ENCODE measurements around the gene TUBB4B.

Gene TUBB4B

DNA sequence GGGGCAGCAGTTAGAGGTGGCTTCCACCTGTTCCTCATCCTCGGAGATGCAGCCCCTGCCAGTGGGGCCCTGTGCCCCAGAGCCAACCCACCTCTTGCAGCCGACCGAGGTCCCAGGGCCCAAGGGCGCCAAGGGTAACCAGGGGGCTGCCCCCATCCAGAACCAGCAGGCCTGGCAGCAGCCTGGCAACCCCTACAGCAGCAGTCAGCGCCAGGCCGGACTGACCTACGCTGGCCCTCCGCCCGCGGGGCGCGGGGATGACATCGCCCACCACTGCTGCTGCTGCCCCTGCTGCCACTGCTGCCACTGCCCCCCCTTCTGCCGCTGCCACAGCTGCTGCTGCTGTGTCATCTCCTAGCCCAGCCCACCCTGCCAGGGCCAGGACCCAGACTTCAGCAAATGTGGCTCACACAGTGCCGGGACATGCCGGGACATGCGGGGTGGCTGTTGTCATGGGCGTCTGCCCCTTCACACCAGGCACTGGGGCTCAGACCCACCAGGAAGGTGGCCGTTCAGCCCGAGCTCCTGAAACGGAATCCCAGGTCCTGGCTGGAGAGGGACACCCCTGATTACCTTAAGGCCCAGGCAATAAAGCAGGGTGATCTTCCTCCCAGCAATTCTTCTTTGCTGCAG is 15.3 kb upstream of the TUBB4B start:
- no peak for DNase-seq (ENCODE audit: low read depth, low spot score)

DNA sequence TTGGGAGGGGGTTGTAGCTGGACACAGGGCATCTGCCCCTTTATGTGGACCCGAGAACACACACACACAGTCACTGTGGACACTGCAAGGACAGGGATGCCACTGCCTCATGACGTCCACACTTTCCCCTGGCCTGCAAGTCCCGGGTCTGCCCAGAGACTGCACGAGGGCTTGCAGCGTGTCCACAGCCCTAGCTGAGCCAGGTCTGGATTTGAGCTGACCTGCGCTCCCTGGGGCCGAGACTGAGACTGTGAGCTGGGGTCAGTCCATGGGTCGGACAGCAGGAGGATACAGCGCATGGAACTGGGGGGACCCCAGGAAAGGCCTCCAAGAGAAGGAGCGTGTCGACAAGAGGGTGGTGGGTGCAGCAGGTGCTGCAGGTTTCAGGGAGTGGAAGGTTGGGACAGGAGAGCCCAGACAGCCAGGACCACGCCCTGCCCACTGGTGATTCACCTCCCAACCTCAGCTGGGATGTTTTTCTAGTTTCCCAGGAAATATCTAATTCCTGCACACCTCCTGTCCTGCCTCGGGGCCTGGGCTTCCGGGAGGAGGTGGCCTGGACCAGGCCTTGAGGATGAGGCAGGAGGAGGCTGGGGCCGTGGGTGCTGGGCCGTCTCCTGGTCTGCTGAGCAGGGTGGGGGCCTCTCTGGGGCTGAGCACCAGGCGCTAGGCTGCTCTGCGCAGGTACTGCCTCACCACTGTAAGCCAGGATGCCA is 14.6 kb upstream of the TUBB4B start:
- DNase-seq (ENCODE audit: low read depth, low spot score): no peak

DNA sequence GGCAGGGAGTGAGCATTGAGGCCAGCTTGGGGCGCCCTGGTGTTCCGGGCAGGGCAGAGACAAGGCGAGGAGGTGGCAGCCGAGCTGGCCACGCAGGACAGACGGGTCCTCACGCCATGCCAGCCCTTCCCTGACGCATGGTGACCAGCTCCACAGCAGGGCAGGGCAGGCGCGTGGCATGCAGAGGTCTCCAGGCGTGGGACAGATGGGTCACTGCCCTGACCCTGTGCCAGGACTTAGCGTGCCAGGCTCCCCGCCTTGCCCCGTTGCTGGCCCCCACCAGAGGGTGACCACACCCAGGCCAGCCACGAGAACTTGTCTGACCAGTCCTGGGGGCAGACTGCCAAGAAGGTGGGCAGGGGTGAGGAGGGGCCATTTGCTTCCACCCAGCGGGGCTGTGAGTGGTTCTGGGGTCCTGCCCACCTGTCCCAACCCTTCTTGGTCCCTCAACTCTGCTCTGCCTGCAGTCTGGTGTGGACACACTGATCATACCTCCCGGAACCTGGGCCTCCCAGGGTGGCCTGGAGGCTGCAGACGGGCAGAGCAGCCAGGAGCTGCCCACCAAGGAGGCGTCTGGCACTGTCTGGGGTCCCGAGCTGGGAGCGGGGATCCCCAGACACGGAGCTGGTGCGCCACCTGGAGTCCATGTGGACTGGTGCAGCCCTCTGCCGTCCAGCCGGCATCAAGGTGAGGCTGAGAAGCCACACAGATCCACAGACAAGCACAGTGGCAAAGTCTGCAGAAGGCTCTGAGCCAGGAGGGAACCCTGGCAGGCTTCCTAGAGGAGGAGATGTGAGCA is 13.8 kb upstream of the TUBB4B start, which contains the start of gene RNF224:
Gene RNF224 (plus strand): TSS at position 449 of the 799 bp plus-strand sequence. CDS start 834 bp downstream, outside the sequence.
- DNase-seq (ENCODE audit: low read depth, low spot score): peak; percentile 66

DNA sequence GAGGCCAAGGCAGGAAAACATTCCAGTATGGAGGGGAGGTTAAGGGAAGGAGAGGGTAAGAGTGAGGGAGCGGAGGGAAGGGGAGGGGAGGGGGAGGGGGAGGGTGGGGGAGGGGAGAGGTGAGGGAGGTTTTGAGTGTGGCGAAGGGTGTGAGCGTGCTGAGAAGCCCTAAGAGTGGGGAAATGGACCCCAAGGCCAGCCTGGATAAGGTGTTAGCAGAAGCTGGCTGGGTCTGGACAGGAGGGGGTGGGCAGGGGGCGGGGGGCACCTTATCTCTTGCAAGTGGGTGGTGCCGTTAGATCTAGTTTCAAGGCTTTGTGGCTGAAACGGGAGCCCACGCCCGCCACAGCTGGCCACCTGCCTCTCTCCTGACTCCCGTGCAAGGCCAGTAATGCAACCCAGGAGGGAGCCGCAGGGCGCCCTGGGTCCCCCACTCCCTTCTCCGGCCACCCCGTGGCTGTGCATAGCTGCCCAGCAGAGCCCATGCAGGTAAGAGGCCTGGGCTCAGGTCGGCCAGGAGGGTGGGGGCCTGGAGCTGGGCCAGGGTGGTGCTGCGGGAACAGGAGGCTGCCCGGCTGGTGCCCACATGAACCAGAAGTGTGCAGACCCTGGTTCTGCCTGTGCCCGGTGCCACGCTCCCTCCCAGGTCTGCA is 13.1 kb upstream of the TUBB4B start:
- no peak for DNase-seq (ENCODE audit: low read depth, low spot score)

DNA sequence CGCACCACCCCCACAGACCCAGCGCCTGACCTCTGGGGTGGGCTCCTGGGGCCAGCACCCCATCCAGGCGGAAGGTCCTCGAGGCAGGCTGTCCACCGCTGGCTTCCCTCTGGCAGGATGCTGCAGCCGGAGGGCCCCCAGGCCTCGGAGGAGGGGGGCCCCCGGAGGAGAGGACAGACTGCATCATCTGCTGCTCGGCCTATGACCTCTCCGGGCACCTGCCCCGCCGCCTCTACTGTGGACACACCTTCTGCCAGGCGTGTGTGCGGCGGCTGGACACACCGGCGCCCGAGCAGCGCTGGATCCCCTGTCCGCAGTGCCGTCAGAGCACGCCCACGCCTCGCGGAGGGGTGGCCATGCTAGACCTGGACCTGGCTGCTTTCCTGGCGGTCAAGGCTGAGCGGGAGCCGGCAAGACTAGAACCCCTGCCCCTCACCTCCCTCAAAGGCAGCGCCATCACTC is 12.6 kb upstream of the TUBB4B start:
- DNase-seq (ENCODE audit: low read depth, low spot score): no peak

DNA sequence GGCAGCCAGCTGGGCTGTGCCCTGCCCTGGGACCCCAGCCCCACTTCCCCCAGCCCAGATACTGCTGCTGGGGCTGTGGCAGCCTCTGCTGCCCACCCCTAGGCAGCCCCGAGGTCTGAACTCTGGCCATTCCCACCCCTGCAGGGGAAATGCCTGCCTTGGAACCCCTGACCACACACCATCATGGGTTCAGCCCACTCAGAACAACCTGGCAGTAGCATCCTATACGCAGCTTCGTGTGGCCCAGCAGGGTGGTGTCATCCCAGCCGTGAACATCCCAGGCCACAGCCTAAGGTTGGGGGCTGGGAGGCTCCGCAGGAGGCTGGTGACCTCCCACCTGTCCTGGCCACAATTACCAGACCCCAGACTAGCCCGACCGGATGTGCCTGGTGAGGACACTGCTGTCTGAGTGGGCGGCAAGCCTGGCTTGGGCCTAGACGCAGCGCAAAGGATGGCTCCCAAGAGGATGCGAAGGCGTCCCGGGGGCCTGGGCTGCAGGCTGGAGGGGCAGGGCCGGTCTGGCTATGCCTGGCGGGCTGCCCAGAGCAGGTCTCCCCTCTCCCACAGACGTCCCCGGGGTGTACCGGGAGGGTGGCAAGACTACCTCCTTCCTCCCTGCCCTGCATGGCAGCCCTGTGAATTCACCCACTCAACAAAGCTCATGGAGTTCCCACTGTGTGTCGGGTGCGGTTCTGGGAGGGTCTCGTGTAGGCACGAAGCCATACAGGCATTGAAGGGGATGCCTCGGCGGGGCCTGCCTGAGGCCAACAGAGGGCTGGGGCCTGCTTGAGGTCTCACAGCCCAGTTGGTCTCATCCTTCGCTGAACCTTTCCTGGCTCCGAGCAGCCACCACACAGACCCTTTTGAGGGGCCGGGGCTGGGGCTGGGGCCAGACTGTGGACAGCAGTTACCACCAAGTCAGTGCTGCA is 11.9 kb upstream of the TUBB4B start:
- no peak for DNase-seq (ENCODE audit: low read depth, low spot score)

DNA sequence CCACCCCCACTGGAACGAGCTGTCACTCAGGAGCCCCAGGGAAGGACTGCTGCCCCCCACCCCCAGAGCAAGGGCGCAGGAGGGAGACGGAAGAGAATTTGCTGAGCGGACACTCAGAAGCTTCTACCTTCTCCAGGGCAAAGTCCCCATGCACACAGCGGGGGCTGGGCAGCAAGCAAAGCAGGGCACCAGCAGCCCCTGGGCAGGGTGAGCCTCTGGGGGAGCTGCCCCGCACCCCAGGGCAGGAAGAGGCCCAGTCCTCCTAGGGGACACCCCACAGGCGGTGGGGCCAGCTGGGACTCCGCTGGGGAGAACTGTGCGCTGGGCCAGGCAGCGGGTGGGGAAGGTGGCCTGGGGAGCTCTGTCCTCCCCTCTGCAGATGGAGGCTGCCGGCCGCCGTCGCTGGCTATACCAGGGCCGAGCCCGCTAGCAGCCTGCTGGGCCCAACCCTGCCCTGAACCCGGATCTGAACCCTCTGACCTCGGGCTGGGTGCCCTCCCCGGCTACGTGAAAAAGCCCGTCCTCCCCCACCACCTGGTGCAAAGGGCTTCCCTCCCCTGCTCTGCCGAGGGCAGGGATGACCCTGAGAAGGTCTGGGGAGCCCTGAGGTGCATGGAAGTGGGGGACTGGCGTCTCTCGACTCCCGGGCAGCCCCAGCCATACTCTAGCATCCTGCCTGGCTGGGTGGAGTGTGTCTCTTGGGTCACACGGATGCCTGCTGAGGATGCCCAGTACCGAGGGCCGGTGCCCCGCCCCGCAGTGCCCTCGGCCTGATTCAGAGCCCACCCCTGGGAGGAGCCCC is 11.0 kb upstream of the TUBB4B start:
- DNase-seq (ENCODE audit: low read depth, low spot score): no peak

DNA sequence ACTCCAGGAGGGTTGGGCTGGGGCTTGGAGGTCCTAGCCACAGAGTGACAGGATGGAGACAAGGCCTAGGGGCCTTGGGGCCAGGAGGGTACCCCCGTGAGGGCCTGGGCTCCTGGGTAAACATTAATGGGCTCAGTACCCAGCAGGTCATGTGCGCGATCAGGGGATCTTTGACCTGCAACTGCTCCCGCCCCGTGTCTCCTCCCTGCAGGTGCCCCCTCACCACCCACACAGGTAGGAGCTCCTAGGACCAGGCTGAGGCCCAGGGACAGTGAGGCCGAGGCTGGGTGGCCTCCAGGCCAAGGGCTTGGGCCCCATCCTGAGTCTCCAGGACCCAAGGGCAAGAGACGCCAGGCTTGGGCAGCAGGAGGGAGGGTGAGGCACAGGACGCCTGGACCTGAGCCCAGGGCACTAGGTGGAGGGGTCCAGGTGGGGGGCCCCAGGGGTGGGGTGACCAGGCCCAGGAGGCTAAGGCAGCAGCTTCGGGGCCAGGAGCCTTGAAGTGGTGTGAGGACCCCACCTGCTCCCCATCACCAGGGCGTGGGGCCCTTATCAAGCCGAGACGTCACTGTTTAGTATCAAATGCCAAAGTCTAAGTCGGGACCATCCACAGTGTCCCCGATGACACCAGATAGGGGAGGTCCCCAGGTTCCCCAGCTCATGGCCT is 10.2 kb upstream of the TUBB4B start, which contains the start of gene SLC34A3:
Gene SLC34A3 (plus strand): TSS at position 197 of the 667 bp plus-strand sequence. CDS start 802 bp downstream, outside the sequence.
- no peak for DNase-seq (ENCODE audit: low read depth, low spot score)

DNA sequence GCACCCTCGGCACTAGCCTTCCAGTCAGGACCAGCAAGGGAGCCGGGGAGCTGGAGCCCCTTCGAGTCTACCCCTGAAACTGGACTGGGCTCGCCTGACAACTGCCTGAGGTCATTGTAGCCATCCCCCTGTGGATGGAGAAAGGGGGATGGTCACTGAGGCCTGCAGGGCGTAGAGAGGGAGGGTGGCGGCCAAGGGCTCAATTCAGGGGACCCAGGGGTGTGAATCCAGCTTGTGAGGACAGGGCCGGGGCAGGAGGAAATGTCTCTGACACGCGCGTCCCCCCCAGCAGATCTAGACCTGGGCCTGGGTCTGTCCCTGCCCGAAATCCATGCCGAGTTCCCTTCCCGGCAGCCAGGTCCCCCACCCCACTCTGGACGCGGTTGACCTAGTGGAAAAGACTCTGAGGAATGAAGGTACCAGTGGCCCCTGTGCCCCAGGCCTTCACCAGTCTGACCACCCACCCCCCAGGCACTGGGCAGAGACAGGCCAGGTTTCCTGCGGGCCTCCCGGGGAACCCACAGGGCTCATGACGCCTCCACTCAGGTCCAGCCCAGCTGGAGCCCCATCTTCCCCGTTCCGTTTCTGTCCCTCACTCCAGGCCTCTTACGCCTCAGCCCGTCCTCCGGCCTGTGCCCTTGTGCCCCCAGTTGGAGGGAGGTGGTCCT is 9.6 kb upstream of the TUBB4B start:
- DNase-seq (ENCODE audit: low read depth, low spot score): no peak

DNA sequence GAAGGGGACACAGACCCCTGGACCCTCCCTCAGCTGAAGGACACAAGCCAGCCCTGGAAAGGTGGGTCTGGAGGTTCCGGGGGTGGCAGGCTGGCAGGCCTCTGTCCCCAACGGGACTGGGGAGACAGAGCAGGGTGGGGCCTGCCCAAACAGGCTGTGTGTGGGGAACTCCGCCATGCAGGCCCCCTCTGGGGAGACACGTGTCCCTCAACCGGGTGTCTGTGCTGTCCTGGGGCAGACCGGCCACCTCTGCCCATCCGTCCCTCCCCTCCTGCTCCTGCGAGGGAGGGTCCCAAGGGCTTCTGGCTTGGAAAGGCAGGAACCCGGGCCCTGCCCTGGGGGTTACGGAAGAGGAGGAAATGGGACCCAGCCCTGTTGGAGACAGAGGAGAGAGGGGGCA is 9.0 kb upstream of the TUBB4B start:
- DNase-seq (ENCODE audit: low read depth, low spot score): no peak

DNA sequence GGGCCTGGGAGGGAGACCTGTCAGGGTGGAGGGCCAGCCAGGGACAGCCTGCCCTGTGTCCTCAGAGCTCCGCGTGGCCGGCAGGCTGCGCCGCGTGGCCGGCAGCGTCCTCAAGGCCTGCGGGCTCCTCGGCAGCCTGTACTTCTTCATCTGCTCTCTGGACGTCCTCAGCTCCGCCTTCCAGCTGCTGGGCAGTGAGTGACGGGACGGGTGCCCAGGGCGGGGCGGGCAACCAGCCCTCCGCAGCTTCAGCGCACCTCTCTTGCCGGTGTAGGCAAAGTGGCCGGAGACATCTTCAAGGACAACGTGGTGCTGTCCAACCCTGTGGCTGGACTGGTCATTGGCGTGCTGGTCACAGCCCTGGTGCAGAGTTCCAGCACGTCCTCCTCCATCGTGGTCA is 8.6 kb upstream of the TUBB4B start:
- no peak for DNase-seq (ENCODE audit: low read depth, low spot score)

DNA sequence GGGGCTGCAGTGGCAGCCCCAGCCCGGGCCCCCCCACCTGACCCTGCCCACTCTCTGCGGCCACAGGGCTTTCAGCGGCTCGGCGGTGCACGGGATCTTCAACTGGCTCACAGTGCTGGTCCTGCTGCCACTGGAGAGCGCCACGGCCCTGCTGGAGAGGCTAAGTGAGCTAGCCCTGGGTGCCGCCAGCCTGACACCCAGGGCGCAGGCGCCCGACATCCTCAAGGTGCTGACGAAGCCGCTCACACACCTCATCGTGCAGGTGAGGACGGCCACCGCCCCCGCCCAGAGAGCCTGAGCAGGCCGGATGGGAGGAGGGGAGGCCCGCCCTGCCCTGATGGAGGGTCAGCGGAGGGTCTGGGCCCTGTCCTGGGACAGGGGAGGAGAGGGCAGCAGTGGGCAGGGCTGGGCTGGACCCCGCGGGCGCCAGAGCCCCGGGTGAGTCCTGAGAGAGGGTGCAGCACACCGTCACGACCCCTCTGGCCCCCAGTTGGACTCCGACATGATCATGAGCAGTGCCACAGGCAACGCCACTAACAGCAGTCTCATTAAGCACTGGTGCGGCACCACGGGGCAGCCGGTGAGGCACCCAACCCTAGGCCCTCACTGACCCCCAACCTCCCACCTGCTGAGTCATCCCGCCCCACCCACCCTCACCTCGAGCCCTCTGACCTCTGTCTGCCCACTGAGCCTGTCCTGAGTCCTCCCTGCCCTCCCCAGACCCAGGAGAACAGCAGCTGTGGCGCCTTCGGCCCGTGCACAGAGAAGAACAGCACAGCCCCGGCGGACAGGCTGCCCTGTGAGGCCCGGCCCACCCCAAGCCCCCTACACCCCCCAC is 7.7 kb upstream of the TUBB4B start:
- DNase-seq (ENCODE audit: low read depth, low spot score): no peak

DNA sequence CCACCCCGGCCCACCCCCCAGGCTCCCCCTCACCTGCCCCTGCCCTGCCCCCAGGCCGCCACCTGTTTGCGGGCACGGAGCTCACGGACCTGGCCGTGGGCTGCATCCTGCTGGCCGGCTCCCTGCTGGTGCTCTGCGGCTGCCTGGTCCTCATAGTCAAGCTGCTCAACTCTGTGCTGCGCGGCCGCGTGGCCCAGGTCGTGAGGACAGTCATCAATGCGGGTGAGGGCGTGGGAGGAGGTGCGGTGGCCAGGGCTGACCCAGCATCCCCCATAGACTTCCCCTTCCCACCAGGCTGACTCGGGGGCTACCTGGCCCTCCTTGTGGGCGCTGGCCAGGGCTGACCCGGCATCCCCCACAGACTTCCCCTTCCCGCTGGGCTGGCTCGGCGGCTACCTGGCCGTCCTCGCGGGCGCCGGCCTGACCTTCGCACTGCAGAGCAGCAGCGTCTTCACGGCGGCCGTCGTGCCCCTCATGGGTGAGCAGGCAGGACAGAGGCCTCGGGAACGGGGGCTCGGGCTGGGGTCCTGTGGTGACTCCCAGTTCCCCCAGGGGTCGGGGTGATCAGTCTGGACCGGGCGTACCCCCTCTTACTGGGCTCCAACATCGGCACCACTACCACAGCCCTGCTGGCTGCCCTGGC is 6.9 kb upstream of the TUBB4B start:
- DNase-seq (ENCODE audit: low read depth, low spot score): no peak

DNA sequence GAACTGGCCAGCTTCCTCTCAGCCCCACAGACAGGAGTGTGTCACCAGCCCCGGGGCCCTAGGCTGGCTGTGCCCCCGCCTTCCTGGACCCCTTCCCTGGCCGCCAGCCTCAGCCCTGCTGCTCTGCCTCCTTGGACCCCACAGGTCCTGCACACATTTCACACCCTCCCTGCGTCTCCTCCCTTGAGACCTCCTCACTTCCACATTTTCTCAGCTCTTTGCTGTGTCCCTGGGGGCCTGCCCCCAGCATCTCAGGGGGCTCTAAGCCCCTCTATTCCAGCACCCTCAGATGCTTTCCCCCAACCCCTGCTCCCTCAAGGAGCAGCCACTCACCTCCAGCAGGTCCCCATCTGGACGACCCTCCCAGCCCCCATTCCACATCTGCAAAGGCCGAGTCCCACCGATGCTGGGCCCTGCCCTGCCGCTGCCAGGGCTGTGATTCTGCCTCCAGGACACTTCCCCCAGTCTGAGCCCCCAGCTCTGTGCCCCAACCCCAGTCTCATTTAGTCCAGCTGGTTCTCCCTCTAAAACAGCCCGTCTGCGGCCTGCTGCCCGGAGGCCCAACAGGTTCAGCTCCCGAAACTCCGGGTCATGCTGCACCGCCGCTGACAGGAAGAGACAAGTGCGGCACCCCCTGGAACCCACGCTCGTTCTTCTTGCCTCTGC is 6.2 kb upstream of the TUBB4B start:
- DNase-seq (ENCODE audit: low read depth, low spot score): no peak

DNA sequence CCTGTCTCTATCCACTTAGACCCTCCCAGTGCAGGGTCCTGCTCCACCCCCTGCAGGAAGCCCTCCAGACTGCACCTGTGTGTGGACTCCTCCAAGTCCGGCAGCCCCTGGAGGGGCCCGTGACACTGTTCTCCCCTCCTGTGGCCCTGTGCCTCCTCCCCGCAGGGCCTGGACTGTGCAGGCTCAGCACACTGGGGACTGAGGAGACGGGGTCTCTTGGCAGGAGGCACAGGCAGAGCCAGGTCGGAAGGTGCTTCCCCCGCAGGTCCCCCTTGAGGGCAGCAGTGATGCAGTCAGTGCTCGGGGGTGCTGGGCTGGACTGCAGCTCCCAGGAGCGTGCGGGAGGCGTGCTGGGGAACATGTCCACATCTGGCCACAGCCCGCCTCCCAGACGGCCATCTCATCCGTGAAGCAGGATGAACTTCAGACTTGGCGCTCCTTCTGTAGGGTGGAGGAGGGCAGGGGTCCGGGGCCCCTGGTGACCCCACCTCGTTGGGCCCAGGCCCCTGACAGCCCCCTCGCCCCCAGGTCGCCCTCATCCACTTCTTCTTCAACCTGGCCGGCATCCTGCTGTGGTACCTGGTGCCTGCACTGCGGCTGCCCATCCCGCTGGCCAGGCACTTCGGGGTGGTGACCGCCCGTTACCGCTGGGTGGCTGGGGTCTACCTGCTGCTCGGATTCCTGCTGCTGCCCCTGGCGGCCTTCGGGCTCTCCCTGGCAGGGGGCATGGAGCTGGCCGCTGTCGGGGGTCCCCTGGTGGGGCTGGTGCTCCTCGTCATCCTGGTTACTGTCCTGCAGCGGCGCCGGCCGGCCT is 5.5 kb upstream of the TUBB4B start:
- DNase-seq (ENCODE audit: low read depth, low spot score): no peak
